ENCODE measurements around the gene GPR62. TPM values are rescaled to one million over a fixed set of nuclear protein-coding genes. Genes with fewer than 3 reads are reported as not detected.

The GPR62 gene
- polyA plus RNA-seq, 12 donors, result 0.22 to 1.0 (median 0.36) TPM; not detected in 2

GRCh38 chr3:51949121-51949520, 6.1 kb upstream of the GPR62 start:
- no peak for DNase-seq

GRCh38 chr3:51950899-51951298, 4.3 kb upstream of the GPR62 start:
- no peak for DNase-seq

- no peak for DNase-seq
Observed at GRCh38 chr3:51953445-51953844, 1.7 kb upstream of the GPR62 start.

GRCh38 chr3:51954105-51954504, 1.1 kb upstream of the GPR62 start:
- DNase-seq, result no peak

GRCh38 chr3:51954713-51955112, 468 bp upstream of the GPR62 start:
- DNase-seq, result no peak

GRCh38 chr3:51955893-51956770, 951 bp downstream of the GPR62 start:
- peak; percentile 39 for DNase-seq

- DNase-seq, result no peak
Observed at GRCh38 chr3:51957520-51958205, 2.5 kb downstream of the GPR62 start.

GRCh38 chr3:51958603-51959521, 3.7 kb downstream of the GPR62 start:
- no peak for DNase-seq

- DNase-seq, result no peak
Observed at GRCh38 chr3:51959651-51960050, 4.5 kb downstream of the GPR62 start.

GRCh38 chr3:51960386-51960785, 5.2 kb downstream of the GPR62 start:
- no peak for DNase-seq

GRCh38 chr3:51961011-51961410, 5.8 kb downstream of the GPR62 start:
- no peak for DNase-seq

- DNase-seq, result no peak
Observed at GRCh38 chr3:51961602-51962569, 6.7 kb downstream of the GPR62 start.

- DNase-seq, result peak; percentile 45
Observed at GRCh38 chr3:51962854-51963530, 7.8 kb downstream of the GPR62 start.

GRCh38 chr3:51963951-51964451, 8.8 kb downstream of the GPR62 start:
- peak; percentile 46 for DNase-seq

GRCh38 chr3:51964521-51964920, 9.3 kb downstream of the GPR62 start:
- DNase-seq, result no peak

- DNase-seq, result no peak
Observed at GRCh38 chr3:51966016-51966415, 10.8 kb downstream of the GPR62 start.

- DNase-seq, result no peak
Observed at GRCh38 chr3:51966486-51966885, 11.3 kb downstream of the GPR62 start.

- DNase-seq, result no peak
Observed at GRCh38 chr3:51966922-51967383, 11.8 kb downstream of the GPR62 start.

- peak; percentile 59 for DNase-seq
Observed at GRCh38 chr3:51967384-51968169, 12.4 kb downstream of the GPR62 start, which contains the start of gene PCBP4. TSS of gene PCBP4 (minus strand) at chr3:51967454. CDS start at chr3:51961240, 6,214 bp downstream.

Measured in muscle of arm (tissue), 12 donors.